Measurements from ENCODE around the gene RNU1-3.
"Not testable (repeated sequence)": the region's sequence is repeated elsewhere in the genome, so short reads cannot be mapped to it uniquely, and the experiment has no call there.

RNU1-3 gene

GRCh38 chr1:16687132-16687800 is 20.5 kb upstream of the RNU1-3 start:
- DNase-seq; H3K4me3 ChIP-seq; H3K9me3 ChIP-seq; intact Hi-C loops (cut with DNase I; ENCODE audit: low total_unique reads); H3K36me3 ChIP-seq; H3K27ac ChIP-seq; H3K4me1 ChIP-seq: not testable (repeated sequence)
- H3K27me3 ChIP-seq: peaks cover 0 to 12% of the 10 kb centered on the region in 2 donors

GRCh38 chr1:16685445-16686371 is 19.0 kb upstream of the RNU1-3 start:
- intact Hi-C loops (cut with DNase I; ENCODE audit: low total_unique reads); H3K27ac ChIP-seq; H3K4me1 ChIP-seq; H3K9me3 ChIP-seq; DNase-seq; H3K4me3 ChIP-seq; H3K36me3 ChIP-seq: not testable (repeated sequence)
- H3K27me3 ChIP-seq: peaks cover 0 to 12% of the 10 kb centered on the region in 2 donors

- H3K36me3 ChIP-seq; H3K9me3 ChIP-seq; H3K4me3 ChIP-seq; intact Hi-C loops (cut with DNase I; ENCODE audit: low total_unique reads); H3K27ac ChIP-seq; DNase-seq; H3K4me1 ChIP-seq: not testable (repeated sequence)
- TF ChIP-seq CTCF (IDR thresholded peaks at IDR 0.05): peak in 1 of 2 experiments; percentile 53
- peaks cover 0 to 12% of the 10 kb centered on the region in 2 donors for H3K27me3 ChIP-seq
These were observed 18.1 kb upstream of the RNU1-3 start for GRCh38 chr1:16684738-16685337.

- intact Hi-C loops (cut with DNase I; ENCODE audit: low total_unique reads); H3K9me3 ChIP-seq; H3K36me3 ChIP-seq: not testable (repeated sequence)
These were observed 17.4 kb upstream of the RNU1-3 start for GRCh38 chr1:16684152-16684551.

GRCh38 chr1:16682803-16683202 is 16.1 kb upstream of the RNU1-3 start:
- H3K27ac ChIP-seq; intact Hi-C loops (cut with DNase I; ENCODE audit: low total_unique reads); H3K4me3 ChIP-seq; H3K4me1 ChIP-seq; H3K36me3 ChIP-seq; H3K9me3 ChIP-seq; DNase-seq: not testable (repeated sequence)
- H3K27me3 ChIP-seq: peaks cover 0 to 13% of the 10 kb centered on the region in 2 donors

More at GRCh38 chr1:16684152-16684551, 17.4 kb upstream of the RNU1-3 start:
- not testable (repeated sequence) for DNase-seq, H3K4me3 ChIP-seq, H3K27ac ChIP-seq, H3K4me1 ChIP-seq
- H3K27me3 ChIP-seq: peaks cover 0 to 12% of the 10 kb centered on the region in 2 donors

GRCh38 chr1:16680366-16680765 is 13.6 kb upstream of the RNU1-3 start:
- H3K9me3 ChIP-seq; intact Hi-C loops (cut with DNase I; ENCODE audit: low total_unique reads); H3K27ac ChIP-seq; H3K4me1 ChIP-seq; H3K36me3 ChIP-seq; H3K27me3 ChIP-seq; H3K4me3 ChIP-seq; DNase-seq: not testable (repeated sequence)

- intact Hi-C loops (cut with DNase I; ENCODE audit: low total_unique reads): no loop called here
- TF ChIP-seq CTCF (IDR thresholded peaks at IDR 0.05): no peak
- DNase-seq: no peak
These were observed 11.0 kb upstream of the RNU1-3 start for GRCh38 chr1:16677552-16678431.

GRCh38 chr1:16676661-16677523 is 10.1 kb upstream of the RNU1-3 start:
- intact Hi-C loops (cut with DNase I; ENCODE audit: low total_unique reads); H3K27ac ChIP-seq; H3K27me3 ChIP-seq; H3K9me3 ChIP-seq; DNase-seq; H3K4me1 ChIP-seq; H3K36me3 ChIP-seq; H3K4me3 ChIP-seq: not testable (repeated sequence)

More at GRCh38 chr1:16677552-16678431, 11.0 kb upstream of the RNU1-3 start:
- Histone ChIP-seq H3K27ac (no peak overlapping the region), H3K4me1 (no peaks in the 10 kb centered on the region), H3K27me3 (peaks cover 0 to 5% of the 10 kb centered on the region in 2 donors), H3K36me3 (no peaks in the 10 kb centered on the region), H3K4me3 (no peak overlapping the region), H3K9me3 (no peaks in the 10 kb centered on the region)

- H3K36me3 ChIP-seq; H3K27ac ChIP-seq; DNase-seq; H3K27me3 ChIP-seq; H3K9me3 ChIP-seq; H3K4me1 ChIP-seq; intact Hi-C loops (cut with DNase I; ENCODE audit: low total_unique reads); H3K4me3 ChIP-seq: not testable (repeated sequence)
These were observed 8.4 kb upstream of the RNU1-3 start for GRCh38 chr1:16675118-16675510.

GRCh38 chr1:16673976-16674375 is 7.2 kb upstream of the RNU1-3 start:
- DNase-seq; H3K9me3 ChIP-seq; H3K4me3 ChIP-seq; H3K4me1 ChIP-seq; H3K27me3 ChIP-seq; H3K27ac ChIP-seq; intact Hi-C loops (cut with DNase I; ENCODE audit: low total_unique reads); H3K36me3 ChIP-seq: not testable (repeated sequence)

Data from tibial artery (tissue), 4 donors.